IMR-90 (cell line): ENCODE results near the gene SIGLEC12. TPM values are rescaled to one million over a fixed set of nuclear protein-coding genes. Genes with fewer than 3 reads are reported as not detected.

Source experiments
- ATAC-seq: fragments of 200-7000 bp; cut with Tn5 transposase; 2 replicates; pipeline ENCODE4 v1.9.1; 2020; ENCODE audit warnings: low read depth, mild to moderate bottlenecking, moderate library complexity
- BruUV-seq: library from RNA; stranded (reverse); fragments of 400-500 nt; replicated peaks from 2 replicates; lab custom pipeline; 2021; lab: Mats Ljungman, UMichigan
- CTCF ChIA-PET: fragments of 300-600 bp; formaldehyde crosslinking; extraction: SDS; loops from one replicate; lab custom pipeline; 2021; ENCODE audit warnings: antibody characterized with exemption; lab: Yijun Ruan, JAX
- POLR2A ChIA-PET: fragments of 300-600 bp; sonication (Branson Sonifier 250); formaldehyde crosslinking; loops from one replicate; lab custom pipeline; 2022; ENCODE audit warnings: antibody characterized with exemption; ENCODE audit not compliant: unreplicated experiment; lab: Charles Lee
- DNase-seq: peaks from one replicate; pipeline ENCODE4 v3.0.0; 2013
- H2AFZ ChIP-seq: replicated peaks from 2 replicates; pipeline ENCODE3; 2013; ENCODE audit warnings: low read length, mild to moderate bottlenecking; ENCODE audit not compliant: poor library complexity
- H2AK5ac ChIP-seq: 2 replicates; pipeline ENCODE4 v1.6.1; 2013; ENCODE audit warnings: low read depth, low read length, inconsistent platforms
- H2AK9ac ChIP-seq: replicated peaks from 2 replicates; pipeline ENCODE3; 2013; ENCODE audit warnings: mild to moderate bottlenecking, low read depth, low read length, moderate library complexity; ENCODE audit not compliant: poor library complexity
- H2BK120ac ChIP-seq: 2 replicates; pipeline ENCODE4 v1.6.1; 2013; ENCODE audit warnings: low read depth, low read length, inconsistent platforms
- H2BK15ac ChIP-seq: 3 replicates; pipeline ENCODE4 v1.6.1; 2013; ENCODE audit warnings: low read depth, low read length, inconsistent platforms
- H2BK20ac ChIP-seq: 2 replicates; pipeline ENCODE4 v1.6.1; 2013; ENCODE audit warnings: low read depth, mild to moderate bottlenecking, inconsistent platforms, low read length, moderate library complexity
- H2BK5ac ChIP-seq: 2 replicates; pipeline ENCODE4 v1.6.1; 2013; ENCODE audit warnings: mild to moderate bottlenecking, low read depth, low read length, inconsistent platforms; ENCODE audit not compliant: poor library complexity, severe bottlenecking
- H3K14ac ChIP-seq: replicated peaks from 2 replicates; pipeline ENCODE4 v1.6.1; 2013; ENCODE audit warnings: low read depth, low read length, inconsistent platforms
- H3K18ac ChIP-seq: 2 replicates; pipeline ENCODE4 v1.6.1; 2013; ENCODE audit warnings: low read depth, low read length, control low read depth
- H3K23ac ChIP-seq: 2 replicates; pipeline ENCODE4 v1.6.1; 2013; ENCODE audit warnings: low read depth, low read length, inconsistent platforms
- H3K27ac ChIP-seq: 2 replicates; pipeline ENCODE4 v1.5.1; 2013; ENCODE audit warnings: mild to moderate bottlenecking, control low read depth, low read length; ENCODE audit not compliant: insufficient read depth
- H3K27me3 ChIP-seq: 2 replicates; pipeline ENCODE4 v1.6.1; 2013; ENCODE audit warnings: low read length; ENCODE audit not compliant: control insufficient read depth, insufficient read depth
- H3K36me3 ChIP-seq: 2 replicates; pipeline ENCODE4 v1.6.1; 2013; ENCODE audit warnings: low read length, mixed read lengths; ENCODE audit not compliant: control insufficient read depth, insufficient read depth
- H3K4ac ChIP-seq: 2 replicates; pipeline ENCODE4 v1.6.1; 2013; ENCODE audit warnings: low read depth, low read length, inconsistent platforms
- H3K4me1 ChIP-seq: 2 replicates; pipeline ENCODE4 v1.6.1; 2013; ENCODE audit warnings: low read length, mixed read lengths; ENCODE audit not compliant: control insufficient read depth, insufficient read depth
- H3K4me2 ChIP-seq: 2 replicates; pipeline ENCODE4 v1.6.1; 2013; ENCODE audit warnings: low read depth, mild to moderate bottlenecking, control low read depth, low read length, moderate library complexity
- H3K4me3 ChIP-seq: 2 replicates; pipeline ENCODE4 v1.5.1; 2013; ENCODE audit warnings: low read depth, mild to moderate bottlenecking, control low read depth, low read length, moderate library complexity; ENCODE audit not compliant: insufficient read depth
- H3K56ac ChIP-seq: 2 replicates; pipeline ENCODE4 v1.6.1; 2013; ENCODE audit warnings: low read length, inconsistent platforms; ENCODE audit not compliant: insufficient read depth; ENCODE audit errors: extremely low read depth
- H3K79me1 ChIP-seq, 2 experiments: 2 replicates each; pipeline ENCODE4 v1.6.1; 2013; ENCODE audit warnings: low read length in 2 of 2, inconsistent platforms in 1 of 2, low read depth in 1 of 2
- H3K9ac ChIP-seq: 2 replicates; pipeline ENCODE4 v1.6.1; 2013; ENCODE audit warnings: low read depth, low read length, control low read depth
- H3K9me1 ChIP-seq: 2 replicates; pipeline ENCODE4 v1.6.1; 2013; ENCODE audit warnings: low read length, inconsistent platforms; ENCODE audit not compliant: insufficient read depth
- H3K9me3 ChIP-seq: 2 replicates; pipeline ENCODE4 v1.6.1; 2013; ENCODE audit warnings: low read length; ENCODE audit not compliant: control insufficient read depth, insufficient read depth
- H4K20me1 ChIP-seq: 2 replicates; pipeline ENCODE4 v1.6.1; 2013; ENCODE audit warnings: low read length, inconsistent platforms; ENCODE audit not compliant: insufficient read depth
- H4K5ac ChIP-seq: 2 replicates; pipeline ENCODE4 v1.6.1; 2013; ENCODE audit warnings: mild to moderate bottlenecking, low read depth, low read length, control low read depth
- H4K8ac ChIP-seq, 2 experiments: 2 replicates each; pipeline ENCODE4 v1.6.1; 2013; ENCODE audit warnings: low read depth in 2 of 2, low read length in 2 of 2, control low read depth in 1 of 2, inconsistent platforms in 1 of 2
- H4K91ac ChIP-seq: 2 replicates; pipeline ENCODE4 v1.6.1; 2013; ENCODE audit warnings: low read depth, low read length, inconsistent platforms; ENCODE audit not compliant: insufficient read depth
- BHLHE40 ChIP-seq: fragments of 150-350 bp; IDR thresholded peaks from 2 replicates; pipeline ENCODE4 v1.6.1; 2016; ENCODE audit warnings: mild to moderate bottlenecking, low read depth, low read length
- CEBPB ChIP-seq: IDR thresholded peaks from 2 replicates; pipeline ENCODE4 v1.6.1; 2012; ENCODE audit warnings: low read depth, low read length, improper control_type of control experiment
- CHD1 ChIP-seq: IDR thresholded peaks from 2 replicates; pipeline ENCODE4 v1.6.1; 2012; ENCODE audit warnings: low read depth, low read length, improper control_type of control experiment
- MAFK ChIP-seq: IDR thresholded peaks from 2 replicates; pipeline ENCODE4 v1.6.1; 2012; ENCODE audit warnings: low read depth, low read length, improper control_type of control experiment
- MAZ ChIP-seq: IDR thresholded peaks from 2 replicates; pipeline ENCODE4 v1.6.1; 2012; ENCODE audit warnings: low read depth, mild to moderate bottlenecking, low read length, improper control_type of control experiment, moderate library complexity, borderline replicate concordance
- MXI1 ChIP-seq: IDR thresholded peaks from 2 replicates; pipeline ENCODE4 v1.6.1; 2012; ENCODE audit warnings: low read depth, mild to moderate bottlenecking, low read length, moderate library complexity, borderline replicate concordance
- NFE2L2 ChIP-seq: fragments of 150-350 bp; IDR thresholded peaks from 2 replicates; pipeline ENCODE4 v1.6.1; 2016; ENCODE audit warnings: low read depth, mild to moderate bottlenecking, low read length
- POLR2A ChIP-seq: IDR thresholded peaks from 2 replicates; pipeline ENCODE4 v1.6.1; 2012; ENCODE audit warnings: mild to moderate bottlenecking, low read depth, low read length
- RAD21 ChIP-seq: IDR thresholded peaks from 2 replicates; pipeline ENCODE4 v1.6.1; 2012; ENCODE audit warnings: low read length, improper control_type of control experiment
- RCOR1 ChIP-seq: IDR thresholded peaks from 2 replicates; pipeline ENCODE4 v1.6.1; 2012; ENCODE audit warnings: mild to moderate bottlenecking, low read length, improper control_type of control experiment; ENCODE audit not compliant: insufficient replicate concordance
- RFX5 ChIP-seq: IDR thresholded peaks from 2 replicates; pipeline ENCODE4 v1.8.0; 2012; ENCODE audit warnings: low read depth, mild to moderate bottlenecking, low read length, moderate library complexity
- SMC3 ChIP-seq: fragments of 150-350 bp; IDR thresholded peaks from 2 replicates; pipeline ENCODE4 v1.6.1; 2016; ENCODE audit warnings: low read depth, mild to moderate bottlenecking, antibody characterized with exemption, low read length, moderate library complexity
- WGBS, 2 experiments: methylation state at CpG; one replicate each; pipeline versions ENCODE4 v1.1.5 to v1.1.7; 2013; ENCODE audit warnings: missing lambda C conversion rate in 2 of 2; ENCODE audit not compliant: insufficient read length in 1 of 2; ENCODE audit errors: extremely low coverage in 2 of 2; 5-methylcytosine and 5-hydroxymethylcytosine counted together
- dilution Hi-C: fragments of 300-500 bp; cut with HindIII; formaldehyde crosslinking; loops from one replicate; pipeline ENCODE4 v1.14.3; 2018; ENCODE audit warnings: low sequenced_read_pairs; ENCODE audit not compliant: unreplicated experiment
- in situ Hi-C: fragments of 300-500 bp; cut with MboI; formaldehyde crosslinking; loops from 3 replicates; pipeline ENCODE4 v1.14.3; 2019; ENCODE audit warnings: low sequenced_read_pairs, inconsistent platforms, mixed read lengths
- intact Hi-C: fragments of 100-400 bp; cut with micrococcal nuclease; formaldehyde crosslinking; loops from 2 replicates; pipeline ENCODE4 v1.10.0; 2022
- polyA plus RNA-seq, 3 experiments: library from polyadenylated mRNA; depleted of rRNA; stranded (reverse); fragments of >200 nt; gene quantifications; 2 replicates each; pipeline ENCODE4 v1.2.3, GENCODE V29; 2012; ENCODE audit warnings: low replicate concordance in 1 of 3
- total RNA-seq: library from RNA; depleted of rRNA; stranded (reverse); fragments of >200 nt; gene quantifications from 2 replicates; pipeline ENCODE4 v1.2.3, GENCODE V29; 2012
- TF ChIP-seq, protein P1 (sequence below): fragments of 150-350 bp; IDR thresholded peaks from 2 replicates; pipeline ENCODE4 v1.6.1; 2017; ENCODE audit warnings: mild to moderate bottlenecking, antibody characterized with exemption, low read length, low read depth
- TF ChIP-seq, protein P2 (sequence below): conservative IDR thresholded peaks from 2 replicates; pipeline ENCODE4 v1.5.1; 2012; ENCODE audit warnings: mild to moderate bottlenecking, low read depth, low read length, improper control_type of control experiment
- TF ChIP-seq, protein P3 (sequence below): fragments of 150-350 bp; IDR thresholded peaks from 2 replicates; pipeline ENCODE4 v1.6.1; 2016; ENCODE audit warnings: low read depth, mild to moderate bottlenecking, low read length, moderate library complexity, borderline replicate concordance

SIGLEC12 gene
- total and polyA plus RNA-seq, 2 of the 4 experiments (the other 2 are of a cell fraction) = not detected

DNA sequence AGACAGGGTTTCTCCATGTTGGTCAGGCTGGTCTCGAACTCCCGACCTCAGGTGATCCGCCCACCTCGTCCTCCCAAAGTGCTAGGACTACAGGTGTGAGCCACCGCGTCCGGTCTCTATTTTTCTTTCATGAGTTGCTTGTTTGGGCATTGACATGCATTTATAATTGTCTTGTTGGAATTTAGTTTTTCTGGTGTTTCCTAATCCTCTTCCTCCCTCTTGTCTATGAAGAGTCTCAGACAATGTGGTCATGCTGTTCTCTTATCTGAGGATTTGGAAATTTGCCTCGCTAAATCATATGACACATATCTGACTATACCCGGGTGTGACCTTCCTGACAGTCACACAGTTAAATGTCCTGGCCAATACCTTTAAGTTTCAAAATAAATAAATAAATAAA, 30.6 kb downstream of the SIGLEC12 start:
- Histone ChIP-seq H2BK120ac (no peak overlapping the region), H3K9me3 (no peaks in the 10 kb centered on the region), H3K4ac (no peak overlapping the region), H3K79me1 (no peaks in the 10 kb centered on the region), H2AFZ (no peak overlapping the region), H3K27ac (no peak overlapping the region), H4K91ac (no peak overlapping the region), H2BK5ac (no peak overlapping the region), H4K8ac (no peak overlapping the region), H3K18ac (no peak overlapping the region), H2AK5ac (no peak overlapping the region), H2AK9ac (no peak overlapping the region), H4K20me1 (no peaks in the 10 kb centered on the region), H3K14ac (no peak overlapping the region), H3K4me1 (no peaks in the 10 kb centered on the region), H3K27me3 (no peaks in the 10 kb centered on the region), H3K23ac (no peak overlapping the region), H3K4me3 (no peak overlapping the region), H3K36me3 (no peaks in the 10 kb centered on the region), H3K9ac (no peak overlapping the region), H3K9me1 (no peaks in the 10 kb centered on the region), H2BK20ac (no peak overlapping the region), H3K4me2 (no peak overlapping the region), H3K56ac (no peak overlapping the region), H4K5ac (no peak overlapping the region), H2BK15ac (no peak overlapping the region)
- TF ChIP-seq SMC3 (no peak), CEBPB (no peak), BHLHE40 (no peak), RAD21 (no peak), POLR2A (no peak), MAFK (no peak), MAZ (no peak), RFX5 (no peak), RCOR1 (no peak), NFE2L2 (no peak), MXI1 (no peak), CHD1 (no peak)
- TF ChIP-seq, protein P1, sequence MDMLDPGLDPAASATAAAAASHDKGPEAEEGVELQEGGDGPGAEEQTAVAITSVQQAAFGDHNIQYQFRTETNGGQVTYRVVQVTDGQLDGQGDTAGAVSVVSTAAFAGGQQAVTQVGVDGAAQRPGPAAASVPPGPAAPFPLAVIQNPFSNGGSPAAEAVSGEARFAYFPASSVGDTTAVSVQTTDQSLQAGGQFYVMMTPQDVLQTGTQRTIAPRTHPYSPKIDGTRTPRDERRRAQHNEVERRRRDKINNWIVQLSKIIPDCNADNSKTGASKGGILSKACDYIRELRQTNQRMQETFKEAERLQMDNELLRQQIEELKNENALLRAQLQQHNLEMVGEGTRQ = no peak
- TF ChIP-seq, protein P2, sequence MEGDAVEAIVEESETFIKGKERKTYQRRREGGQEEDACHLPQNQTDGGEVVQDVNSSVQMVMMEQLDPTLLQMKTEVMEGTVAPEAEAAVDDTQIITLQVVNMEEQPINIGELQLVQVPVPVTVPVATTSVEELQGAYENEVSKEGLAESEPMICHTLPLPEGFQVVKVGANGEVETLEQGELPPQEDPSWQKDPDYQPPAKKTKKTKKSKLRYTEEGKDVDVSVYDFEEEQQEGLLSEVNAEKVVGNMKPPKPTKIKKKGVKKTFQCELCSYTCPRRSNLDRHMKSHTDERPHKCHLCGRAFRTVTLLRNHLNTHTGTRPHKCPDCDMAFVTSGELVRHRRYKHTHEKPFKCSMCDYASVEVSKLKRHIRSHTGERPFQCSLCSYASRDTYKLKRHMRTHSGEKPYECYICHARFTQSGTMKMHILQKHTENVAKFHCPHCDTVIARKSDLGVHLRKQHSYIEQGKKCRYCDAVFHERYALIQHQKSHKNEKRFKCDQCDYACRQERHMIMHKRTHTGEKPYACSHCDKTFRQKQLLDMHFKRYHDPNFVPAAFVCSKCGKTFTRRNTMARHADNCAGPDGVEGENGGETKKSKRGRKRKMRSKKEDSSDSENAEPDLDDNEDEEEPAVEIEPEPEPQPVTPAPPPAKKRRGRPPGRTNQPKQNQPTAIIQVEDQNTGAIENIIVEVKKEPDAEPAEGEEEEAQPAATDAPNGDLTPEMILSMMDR = no peak
- TF ChIP-seq, protein P3, sequence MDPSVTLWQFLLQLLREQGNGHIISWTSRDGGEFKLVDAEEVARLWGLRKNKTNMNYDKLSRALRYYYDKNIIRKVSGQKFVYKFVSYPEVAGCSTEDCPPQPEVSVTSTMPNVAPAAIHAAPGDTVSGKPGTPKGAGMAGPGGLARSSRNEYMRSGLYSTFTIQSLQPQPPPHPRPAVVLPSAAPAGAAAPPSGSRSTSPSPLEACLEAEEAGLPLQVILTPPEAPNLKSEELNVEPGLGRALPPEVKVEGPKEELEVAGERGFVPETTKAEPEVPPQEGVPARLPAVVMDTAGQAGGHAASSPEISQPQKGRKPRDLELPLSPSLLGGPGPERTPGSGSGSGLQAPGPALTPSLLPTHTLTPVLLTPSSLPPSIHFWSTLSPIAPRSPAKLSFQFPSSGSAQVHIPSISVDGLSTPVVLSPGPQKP = no peak
- CTCF ChIA-PET = interaction anchor here (3.4 kb wide), 1 partner anchor 187 kb away, joined by 27 read pairs; no protein-coding TSS in a partner anchor
- dilution Hi-C loops (no loop called here), in situ Hi-C loops (loop anchor here (5.0 kb wide), 1 partner anchor 186 kb away; no protein-coding TSS in a partner anchor), intact Hi-C loops (no loop called here)
- ATAC-seq (no peak), DNase-seq (no peak)
- POLR2A ChIA-PET = no interaction called here
- no TSS peak for BruUV-seq
- no CpG with 5 or more reads among the region's 9 CpGs for WGBS, 2 experiments
